Activated CD8-positive, alpha-beta memory T cell treated with anti-CD3 and anti-CD28 coated beads for 36 hours (primary cell): ENCODE measurements around the gene DRG1. TPM values are rescaled to one million over a fixed set of nuclear protein-coding genes. Genes with fewer than 3 reads are reported as not detected.
"Not testable (repeated sequence)": the region's sequence is repeated elsewhere in the genome, so short reads cannot be mapped to it uniquely, and the experiment has no call there.

Source experiments
- CTCF ChIA-PET: fragments of 350-600 bp; sonication (Branson Sonifier 250); formaldehyde crosslinking; loops from one replicate; lab custom pipeline; 2021; ENCODE audit warnings: antibody characterized with exemption; lab: Charles Lee
- POLR2A ChIA-PET: fragments of 350-600 bp; sonication (Branson Sonifier 250); formaldehyde crosslinking; loops from one replicate; lab custom pipeline; 2021; ENCODE audit warnings: antibody characterized with exemption; lab: Charles Lee
- total RNA-seq, 2 experiments: library from RNA; stranded (reverse); gene quantifications; one replicate each; pipeline ENCODE4 v1.2.3, GENCODE V29; 2021

DRG1 gene
- total RNA-seq, 2 experiments from 2014 or later = 109 to 123 TPM

GRCh38 chr22:31439808-31440207 is 40.4 kb downstream of the DRG1 start:
- POLR2A ChIA-PET = no interaction called here
- CTCF ChIA-PET = no interaction called here

GRCh38 chr22:31440681-31441080 is 41.3 kb downstream of the DRG1 start:
- ChIA-PET POLR2A (no interaction called here), CTCF (interaction anchor here (0.5 to 1.0 kb wide), 3 partner anchors 11 to 303 kb away, joined by 3 to 6 read pairs (median 4); no protein-coding TSS in a partner anchor)

- ChIA-PET CTCF (interaction anchor here (0.7 kb wide), 1 partner anchor 128 kb away, joined by 6 read pairs; no protein-coding TSS in a partner anchor), POLR2A (no interaction called here)
Measured at GRCh38 chr22:31441652-31442051, 42.2 kb downstream of the DRG1 start.

GRCh38 chr22:31442768-31443489 is 43.5 kb downstream of the DRG1 start:
- CTCF ChIA-PET = no interaction called here
- POLR2A ChIA-PET = no interaction called here

GRCh38 chr22:31443516-31443915 is 44.1 kb downstream of the DRG1 start:
- ChIA-PET POLR2A (no interaction called here), CTCF (no interaction called here)

GRCh38 chr22:31445642-31446041 is 46.2 kb downstream of the DRG1 start:
- CTCF ChIA-PET = no interaction called here

GRCh38 chr22:31446208-31446607 is 46.8 kb downstream of the DRG1 start:
- ChIA-PET CTCF (no interaction called here), POLR2A (interaction anchor here (0.6 kb wide), 1 partner anchor 13 kb away, joined by 3 read pairs; no protein-coding TSS in a partner anchor)

More at GRCh38 chr22:31445642-31446041, 46.2 kb downstream of the DRG1 start:
- POLR2A ChIA-PET = interaction anchor here (0.6 kb wide), 1 partner anchor 13 kb away, joined by 3 read pairs; no protein-coding TSS in a partner anchor

- ChIA-PET POLR2A (no interaction called here), CTCF (no interaction called here)
Measured at GRCh38 chr22:31446767-31447166, 47.4 kb downstream of the DRG1 start.

GRCh38 chr22:31447337-31447736 is 47.9 kb downstream of the DRG1 start:
- ChIA-PET POLR2A (no interaction called here), CTCF (interaction anchor here (0.8 kb wide), 1 partner anchor 193 kb away, joined by 3 read pairs; no protein-coding TSS in a partner anchor)

- POLR2A ChIA-PET = no interaction called here
- CTCF ChIA-PET = interaction anchor here (0.8 kb wide), 1 partner anchor 10 kb away, joined by 3 read pairs; no protein-coding TSS in a partner anchor
Measured at GRCh38 chr22:31448382-31448781, 49.0 kb downstream of the DRG1 start.

- ChIA-PET CTCF (no interaction called here), POLR2A (no interaction called here)
Measured at GRCh38 chr22:31449506-31449905, 50.1 kb downstream of the DRG1 start.

GRCh38 chr22:31451709-31452571 is 52.5 kb downstream of the DRG1 start:
- CTCF ChIA-PET = interaction anchor here (0.6 to 1.4 kb wide), 5 partner anchors 9 to 188 kb away, joined by 3 to 4 read pairs (median 3); no protein-coding TSS in a partner anchor
- POLR2A ChIA-PET = no interaction called here

- ChIA-PET CTCF (interaction anchor here (1.2 kb wide), 1 partner anchor 10 kb away, joined by 3 read pairs; no protein-coding TSS in a partner anchor), POLR2A (no interaction called here)
Measured at GRCh38 chr22:31461699-31462098, 62.3 kb downstream of the DRG1 start.

GRCh38 chr22:31465307-31465706 is 65.9 kb downstream of the DRG1 start:
- POLR2A ChIA-PET = no interaction called here
- CTCF ChIA-PET = no interaction called here

GRCh38 chr22:31474743-31475142 is 75.3 kb downstream of the DRG1 start:
- POLR2A ChIA-PET = no interaction called here
- CTCF ChIA-PET = no interaction called here

GRCh38 chr22:31475800-31476199 is 76.4 kb downstream of the DRG1 start:
- ChIA-PET POLR2A (no interaction called here), CTCF (interaction anchor here (0.7 kb wide), 1 partner anchor 55 kb away, joined by 3 read pairs; no protein-coding TSS in a partner anchor)

GRCh38 chr22:31477329-31477728 is 77.9 kb downstream of the DRG1 start:
- CTCF ChIA-PET = interaction anchor here (0.6 kb wide), 1 partner anchor 93 kb away, joined by 5 read pairs; no protein-coding TSS in a partner anchor

GRCh38 chr22:31481129-31481528 is 81.7 kb downstream of the DRG1 start:
- CTCF ChIA-PET = no interaction called here
- POLR2A ChIA-PET = no interaction called here

More at GRCh38 chr22:31477329-31477728, 77.9 kb downstream of the DRG1 start:
- POLR2A ChIA-PET = no interaction called here

- POLR2A ChIA-PET, CTCF ChIA-PET: not testable (repeated sequence)
Measured at GRCh38 chr22:31482470-31482869, 83.1 kb downstream of the DRG1 start.
